COLO668 (cell line): ENCODE data around the gene KIAA0319L.

Experiments
- DNase-seq: peaks from one replicate; lab custom pipeline; 2025; ENCODE audit not compliant: unreplicated experiment; lab: John Stamatoyannopoulos, UW

KIAA0319L gene

DNA sequence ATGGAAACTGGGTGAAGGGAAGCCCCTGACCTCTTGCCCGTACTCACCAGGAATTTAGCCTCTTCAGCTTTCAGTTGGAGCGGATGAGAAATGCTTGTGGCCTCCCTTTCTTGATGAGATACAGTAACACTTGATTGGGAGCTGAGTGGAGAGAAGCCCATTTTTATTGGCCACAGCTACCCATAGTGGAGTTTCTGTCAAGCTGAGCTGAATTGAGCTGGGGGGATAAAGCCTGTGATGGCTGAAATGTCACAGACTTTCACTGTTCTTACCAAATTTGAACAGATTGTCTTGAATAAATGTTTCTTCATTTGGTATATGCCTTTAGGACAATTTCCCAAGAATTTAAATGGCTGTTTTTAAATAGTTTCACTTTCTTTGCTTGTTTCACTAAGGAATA lies 162.8 kb downstream of the KIAA0319L start:
- DNase-seq = no peak

GRCh38 chr1:35390600-35391494 lies 166.4 kb downstream of the KIAA0319L start:
- no peak for DNase-seq

DNA sequence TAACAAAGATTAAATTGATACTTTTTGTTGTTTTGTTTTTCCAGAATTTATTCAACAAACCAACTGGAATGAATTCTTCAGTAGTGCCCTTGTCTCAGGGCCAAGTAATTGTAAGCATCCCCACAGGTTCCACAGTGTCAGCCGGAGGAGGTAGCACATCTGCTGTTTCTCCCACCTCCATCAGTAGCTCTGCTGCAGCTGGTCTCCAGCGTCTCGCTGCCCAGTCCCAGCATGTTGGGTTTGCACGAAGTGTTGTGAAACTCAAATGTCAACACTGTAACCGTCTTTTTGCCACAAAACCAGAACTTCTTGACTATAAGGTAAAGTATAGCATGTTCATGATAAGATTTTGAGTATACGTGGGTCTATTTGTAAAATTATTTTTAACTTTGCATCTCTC lies 170.2 kb downstream of the KIAA0319L start:
- no peak for DNase-seq

DNA sequence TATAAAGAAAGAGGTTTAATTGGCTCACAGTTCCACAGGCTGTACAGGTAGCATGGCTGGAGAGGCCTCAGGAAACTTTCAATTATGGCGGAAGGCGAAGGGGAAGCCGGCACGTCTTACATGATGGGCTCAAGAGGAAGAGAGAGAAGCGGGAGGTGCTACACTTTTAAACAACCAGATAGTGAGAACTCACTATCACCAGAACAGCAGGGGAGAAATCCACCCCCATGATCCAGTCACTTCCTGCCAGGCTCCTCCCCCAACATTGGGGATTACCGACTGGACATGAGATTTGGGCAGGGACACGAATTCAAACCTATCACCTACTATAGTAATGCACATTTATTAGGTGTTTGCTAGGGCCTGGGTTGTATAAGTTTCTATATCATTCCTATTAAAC lies 170.9 kb downstream of the KIAA0319L start:
- no peak for DNase-seq
